Daoy (cell line): ENCODE results near the gene METTL25. TPM values are rescaled to one million over a fixed set of nuclear protein-coding genes. Genes with fewer than 3 reads are reported as not detected.
A peak's percentile ranks its signal among the peaks of the same experiment; 100 is the strongest.
"Not testable (repeated sequence)": the region's sequence is repeated elsewhere in the genome, so short reads cannot be mapped to it uniquely, and the experiment has no call there.

Source experiments
- DNase-seq: peaks from one replicate; pipeline ENCODE4 v3.0.0-alpha.2; 2015; ENCODE audit warnings: low read depth
- total RNA-seq: library from RNA; depleted of rRNA; stranded (reverse); fragments of >200 nt; shearing (Covaris generic); gene quantifications from 2 replicates; pipeline ENCODE4 v1.2.3, GENCODE V29; 2014; rRNA removed

Gene METTL25, protein sequence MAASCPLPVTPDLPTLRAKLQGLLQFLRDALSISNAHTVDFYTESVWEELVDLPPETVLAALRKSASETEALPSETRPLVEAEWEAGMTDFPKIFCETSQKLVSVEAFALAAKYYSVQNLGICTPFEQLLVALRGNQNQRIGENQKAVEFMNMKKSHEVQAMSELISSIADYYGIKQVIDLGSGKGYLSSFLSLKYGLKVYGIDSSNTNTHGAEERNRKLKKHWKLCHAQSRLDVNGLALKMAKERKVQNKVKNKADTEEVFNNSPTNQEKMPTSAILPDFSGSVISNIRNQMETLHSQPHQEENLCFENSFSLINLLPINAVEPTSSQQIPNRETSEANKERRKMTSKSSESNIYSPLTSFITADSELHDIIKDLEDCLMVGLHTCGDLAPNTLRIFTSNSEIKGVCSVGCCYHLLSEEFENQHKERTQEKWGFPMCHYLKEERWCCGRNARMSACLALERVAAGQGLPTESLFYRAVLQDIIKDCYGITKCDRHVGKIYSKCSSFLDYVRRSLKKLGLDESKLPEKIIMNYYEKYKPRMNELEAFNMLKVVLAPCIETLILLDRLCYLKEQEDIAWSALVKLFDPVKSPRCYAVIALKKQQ
- 9.7 and 12.1 TPM in 2 replicates for total RNA-seq

DNA sequence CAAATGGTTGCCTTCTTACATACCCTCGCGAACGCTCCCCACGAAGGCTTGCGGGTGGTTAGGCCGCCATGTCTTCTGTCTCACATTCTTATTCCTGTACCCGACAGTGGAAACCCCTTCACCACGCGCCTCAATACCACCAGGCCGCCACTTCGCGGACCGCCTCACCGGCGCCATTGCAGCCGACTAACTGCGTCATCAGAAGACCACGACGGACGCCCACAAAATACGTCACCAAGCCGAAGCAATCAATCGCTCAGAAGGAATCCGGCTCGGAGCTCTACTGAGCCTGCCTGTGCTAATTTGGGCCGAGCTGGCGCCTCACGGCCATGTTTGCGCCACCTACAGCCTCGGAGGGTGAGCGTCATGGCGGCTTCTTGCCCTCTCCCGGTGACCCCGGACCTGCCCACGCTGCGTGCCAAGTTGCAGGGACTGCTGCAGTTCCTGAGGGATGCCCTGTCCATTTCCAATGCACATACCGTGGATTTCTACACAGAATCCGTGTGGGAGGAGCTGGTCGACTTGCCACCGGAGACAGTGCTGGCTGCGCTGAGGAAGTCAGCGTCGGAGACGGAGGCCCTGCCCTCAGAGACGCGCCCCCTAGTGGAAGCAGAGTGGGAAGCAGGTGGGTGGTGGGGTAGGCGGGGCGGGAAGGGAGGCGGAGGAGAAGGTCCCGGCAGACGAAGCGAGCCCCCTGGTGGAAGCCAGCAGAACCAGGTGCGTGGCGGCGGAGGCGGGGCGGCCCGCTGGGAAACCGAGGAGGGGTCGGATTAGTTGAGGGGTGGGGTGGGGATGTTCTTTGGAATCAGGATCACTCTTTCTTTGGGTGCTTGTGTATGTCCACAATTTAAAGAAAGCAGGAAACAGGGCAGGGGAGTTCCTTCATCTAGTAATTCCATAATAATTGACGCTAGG, at the start of gene METTL25, which contains the start of gene CCDC59:
METTL25 (plus strand) TSS at position 330 of the 915 bp plus-strand sequence; CDS start at position 367, 37 bp downstream.
CCDC59 (minus strand) TSS at position 188 of the 915 bp plus-strand sequence; CDS start at position 177, 11 bp downstream.
- DNase-seq, result peak; percentile 98

DNA sequence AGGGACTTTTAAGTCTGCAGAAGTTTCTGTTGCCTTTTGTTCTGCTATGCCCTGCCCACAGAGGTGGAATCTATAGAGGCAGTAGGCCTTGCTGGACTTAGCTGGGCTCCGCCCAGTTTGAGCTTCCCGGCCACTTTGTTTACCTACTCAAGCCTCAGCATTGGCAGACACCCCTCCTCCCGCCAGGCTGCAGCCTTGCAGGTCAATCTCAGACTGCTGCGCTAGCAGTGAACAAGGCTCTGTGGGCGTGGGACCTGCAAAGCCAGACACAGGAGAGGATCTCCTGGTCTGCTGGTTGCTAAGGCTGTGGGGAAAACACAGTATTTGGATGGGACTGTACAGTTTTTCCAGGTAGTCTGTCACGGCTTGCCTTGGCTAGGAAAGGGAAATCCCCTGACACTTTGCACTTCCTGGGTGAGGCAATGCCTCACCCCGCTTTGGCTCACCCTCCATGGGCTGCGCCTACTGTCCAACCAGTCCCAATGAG, 43.9 kb upstream of the METTL25 start:
- DNase-seq, result no peak

DNA sequence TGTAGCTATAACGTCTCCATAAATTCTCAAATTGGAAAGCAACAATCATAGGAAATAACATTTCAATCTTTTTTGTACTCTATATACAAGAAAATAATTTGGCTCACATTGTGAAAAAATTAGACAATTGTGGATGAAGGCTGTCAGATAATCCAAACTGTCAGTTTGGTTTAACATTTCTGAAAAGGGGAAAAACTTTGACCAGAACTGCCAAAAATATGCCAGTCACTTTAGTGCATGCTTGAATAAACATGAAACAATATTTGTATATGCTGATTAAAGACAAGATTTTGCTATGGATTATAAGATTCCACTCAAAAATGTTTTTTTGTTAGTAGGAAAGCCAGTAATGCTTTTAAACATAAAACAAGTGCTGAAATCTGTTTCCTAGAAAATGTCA, 39.1 kb upstream of the METTL25 start:
- no peak for DNase-seq

DNA sequence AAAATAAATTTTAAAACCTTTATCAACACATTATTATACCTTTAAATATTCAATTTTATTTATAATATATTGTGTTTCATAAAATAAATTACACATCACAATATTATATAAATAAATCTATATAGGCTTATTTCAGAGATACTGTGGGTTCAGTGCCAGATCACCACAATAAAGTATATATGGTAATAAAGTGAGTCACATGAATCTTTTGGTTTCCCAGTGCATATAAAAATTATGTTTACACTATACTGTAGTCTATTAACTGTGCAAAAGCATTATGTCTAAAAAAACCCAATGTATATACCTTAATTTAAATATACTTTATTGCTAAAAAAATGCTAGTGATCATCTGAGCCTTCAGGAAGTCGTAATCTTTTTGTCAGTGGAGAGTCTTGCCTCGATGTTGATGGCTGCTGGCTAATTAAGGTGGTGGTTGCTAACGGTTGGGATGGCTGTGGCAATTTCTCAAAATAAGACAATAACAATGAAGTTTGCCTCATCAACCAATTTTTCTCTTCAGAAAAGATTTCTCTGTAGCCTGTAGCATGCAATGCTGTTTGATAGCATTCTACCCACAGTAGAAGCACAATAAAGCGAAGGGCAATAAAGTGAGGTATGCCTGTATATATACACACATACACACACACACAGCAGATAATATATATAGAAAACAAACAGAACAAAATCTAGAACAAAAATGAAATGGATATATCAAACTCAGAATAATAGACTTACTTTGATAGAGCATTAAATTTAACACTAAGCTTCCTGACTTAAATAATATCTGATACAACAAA, 32.6 kb upstream of the METTL25 start:
- DNase-seq, result no peak

DNA sequence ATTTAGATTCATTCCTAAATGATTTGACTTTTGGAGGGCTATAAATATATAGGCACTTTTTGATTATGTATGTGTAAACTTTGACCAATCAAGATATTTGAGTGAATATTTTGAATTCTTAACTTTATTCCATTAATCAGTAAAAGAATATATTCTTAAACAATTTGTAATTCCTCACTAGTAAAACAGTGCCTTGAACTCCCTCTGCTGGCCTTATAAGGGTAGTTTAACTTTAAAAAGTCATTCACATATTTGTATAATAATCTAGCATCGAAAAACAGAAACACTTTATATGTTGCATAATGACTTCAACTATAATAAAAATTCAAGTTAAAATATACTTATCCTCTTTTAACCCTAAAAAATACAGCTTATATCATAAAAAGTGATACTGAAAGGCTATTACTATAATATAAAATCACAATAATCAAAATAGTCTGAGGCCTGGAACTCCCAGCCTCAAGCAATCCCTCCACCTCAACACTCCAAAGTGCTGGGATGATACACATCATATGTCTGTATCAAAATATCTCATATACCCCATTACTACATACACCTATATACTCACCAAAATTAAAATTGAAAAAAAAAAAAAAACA, 31.3 kb upstream of the METTL25 start:
- no peak for DNase-seq

DNA sequence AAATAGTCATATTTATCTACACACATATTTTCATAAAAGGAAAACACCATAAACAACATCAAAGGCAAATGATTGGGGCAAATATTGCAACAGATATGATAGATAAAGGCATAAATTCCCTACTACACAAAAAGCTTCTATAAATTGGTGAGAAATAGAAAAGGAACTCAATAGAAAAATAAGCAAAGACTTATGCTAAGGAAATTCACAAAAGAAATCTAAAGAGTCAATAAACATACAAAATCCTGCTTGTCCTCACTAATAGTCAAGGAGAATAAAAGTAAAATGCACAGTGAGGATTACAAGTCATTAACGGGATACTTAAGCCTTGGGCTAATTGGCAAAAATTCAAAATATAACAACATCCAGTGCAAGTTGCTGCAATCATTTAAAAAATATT, 30.5 kb upstream of the METTL25 start:
- DNase-seq, result no peak

DNA sequence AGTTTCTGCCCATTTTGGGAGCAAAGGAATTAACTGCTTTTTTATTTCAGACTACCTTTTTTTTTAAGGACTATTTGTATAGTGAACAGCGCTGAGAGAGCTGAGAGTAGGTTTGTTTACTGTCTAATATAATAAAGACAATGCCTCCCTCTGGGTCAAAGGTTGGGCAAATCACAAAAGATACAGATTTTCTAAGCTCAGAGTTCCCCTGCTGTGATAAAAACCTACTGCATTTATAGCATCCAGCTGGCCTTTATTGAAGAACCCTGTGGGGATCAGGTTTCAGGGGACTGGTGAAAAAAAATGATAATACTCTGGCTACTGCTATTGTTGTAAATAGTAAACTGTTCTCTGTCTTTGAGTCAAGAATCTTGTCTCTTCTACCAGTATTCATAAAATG, 28.8 kb upstream of the METTL25 start:
- no peak for DNase-seq

DNA sequence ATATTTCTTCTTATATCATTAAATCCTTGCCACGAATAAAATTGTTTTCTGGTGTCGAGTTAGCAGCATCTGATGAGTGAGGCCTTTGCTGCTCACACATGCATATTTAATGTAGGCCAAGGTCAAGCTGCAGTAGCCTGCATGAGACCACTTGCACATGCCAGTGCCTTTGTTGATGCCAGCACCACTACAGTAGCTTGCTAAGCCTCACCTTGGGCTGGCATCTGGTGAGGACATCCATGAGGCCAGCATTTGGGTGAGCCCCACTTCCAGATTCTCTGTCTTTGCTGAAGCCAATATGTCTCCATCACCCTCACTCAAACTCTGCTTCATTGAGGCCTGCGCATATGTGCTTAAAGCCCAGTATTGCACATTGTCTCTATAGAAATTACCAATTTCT, 8.2 kb upstream of the METTL25 start:
- DNase-seq, result no peak

DNA sequence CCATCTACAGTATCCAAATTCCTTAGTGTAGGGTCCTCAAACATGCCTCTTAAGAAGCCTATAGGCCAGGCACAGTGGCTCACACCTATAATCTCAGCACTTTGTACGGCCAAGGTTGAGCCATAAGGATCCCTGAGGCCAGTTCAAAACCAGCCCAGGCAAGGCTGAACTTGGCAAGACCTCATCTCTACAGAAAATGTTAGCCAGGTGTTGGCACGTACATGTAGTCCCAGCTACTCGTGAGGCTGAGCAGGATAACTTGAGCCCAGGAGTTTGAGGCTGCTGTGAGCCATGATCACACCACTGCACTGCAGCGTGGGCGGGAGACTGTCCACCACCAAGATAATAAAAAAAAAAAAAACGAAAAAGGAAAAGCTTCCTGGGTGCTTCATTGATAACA, 6.9 kb upstream of the METTL25 start:
- DNase-seq, result no peak

DNA sequence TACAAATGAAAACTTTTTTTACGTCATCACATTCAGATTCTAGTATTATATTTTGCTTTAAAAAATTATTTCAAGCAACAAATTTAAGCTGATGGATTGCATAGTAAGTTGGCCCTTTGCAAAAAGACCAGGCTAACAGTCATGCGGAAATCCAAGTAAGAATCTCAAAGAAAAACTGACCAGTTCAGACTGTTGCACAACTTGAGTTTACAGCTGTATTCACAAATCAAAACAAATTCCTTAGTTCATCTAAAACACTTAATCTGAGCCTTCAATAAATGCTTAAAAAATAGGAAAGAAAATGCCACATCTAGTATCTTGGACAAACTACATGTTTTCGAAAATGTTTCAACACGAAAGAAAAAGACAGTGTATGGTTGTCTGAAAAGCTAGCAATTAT, 989 bp upstream of the METTL25 start:
- no peak for DNase-seq

DNA sequence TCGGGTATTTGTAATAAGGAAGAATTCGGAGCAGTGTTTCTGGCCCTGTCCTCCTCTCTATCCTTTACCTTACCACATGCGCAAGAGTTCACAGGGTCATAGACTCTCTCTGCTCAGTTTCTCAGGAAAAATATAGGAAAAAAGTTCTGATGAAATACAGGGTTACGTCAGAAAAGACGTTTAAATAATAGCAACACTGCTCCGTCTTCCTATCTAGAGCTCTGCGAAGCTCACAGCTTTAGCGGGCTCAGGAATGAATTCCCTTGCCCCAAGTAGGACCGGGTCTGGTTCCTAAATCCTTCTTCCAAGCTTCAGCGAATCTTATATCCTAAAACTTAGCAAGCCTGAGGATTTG, 507 bp upstream of the METTL25 start:
- DNase-seq, result no peak

DNA sequence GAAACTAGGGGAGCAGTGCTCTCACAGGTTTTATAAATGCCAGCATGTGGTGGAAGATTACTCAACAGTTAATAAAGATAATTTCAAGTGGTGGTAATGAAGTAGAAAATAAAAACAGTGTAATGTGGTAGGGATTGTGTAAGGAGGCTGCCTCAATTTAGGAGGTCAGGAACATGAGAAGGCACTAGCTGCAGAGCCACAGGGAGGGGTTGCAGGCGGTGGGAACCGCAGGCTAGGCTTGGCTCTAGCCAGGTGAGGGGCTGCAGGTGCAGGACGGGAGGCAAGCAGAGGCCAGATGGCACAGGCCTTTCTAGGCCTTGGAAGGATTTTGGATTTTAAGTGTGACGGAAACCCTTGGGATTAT, 768 bp downstream of the METTL25 start:
- no peak for DNase-seq

DNA sequence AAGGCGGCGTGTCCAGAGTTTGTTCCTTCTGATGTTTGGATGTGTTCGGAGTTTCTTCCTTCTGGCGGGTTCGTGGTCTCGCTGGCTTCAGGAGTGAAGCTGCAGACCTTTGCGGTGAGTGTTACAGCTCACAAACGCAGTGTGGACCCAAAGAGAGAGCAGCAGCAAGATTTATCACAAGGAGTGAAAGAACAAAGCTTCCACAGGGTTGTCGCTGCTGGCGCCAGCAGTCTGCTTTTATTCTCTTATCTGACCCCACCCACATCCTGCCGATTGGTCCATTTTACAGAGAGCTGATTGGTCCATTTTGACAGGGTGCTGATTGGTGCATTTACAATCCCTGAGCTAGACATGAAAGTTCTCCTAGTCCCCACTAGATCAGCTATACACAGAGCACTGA, 2.5 kb downstream of the METTL25 start:
- not testable (repeated sequence) for DNase-seq

DNA sequence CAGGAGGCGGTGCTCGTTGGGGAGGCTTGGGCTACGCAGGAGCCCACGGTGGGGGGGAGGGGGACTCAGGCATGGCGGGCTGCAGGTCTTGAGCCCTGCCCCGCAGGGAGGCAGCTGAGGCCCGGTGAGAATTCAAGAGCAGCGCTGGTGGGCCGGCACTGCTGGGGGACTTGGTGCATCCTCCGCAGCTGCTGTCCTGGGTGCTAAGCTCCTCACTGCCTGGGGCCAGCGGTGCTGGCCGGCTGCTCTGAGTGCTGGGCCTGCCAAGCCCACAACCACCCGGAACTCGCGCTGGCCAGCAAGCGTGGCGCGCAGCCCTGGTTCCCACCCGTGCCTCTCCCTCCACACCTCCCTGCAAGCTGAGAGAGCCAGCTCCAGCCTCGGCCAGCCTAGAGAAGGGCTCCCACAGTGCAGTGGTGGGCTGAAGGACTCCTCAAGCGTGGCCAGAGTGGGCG, 3.2 kb downstream of the METTL25 start:
- DNase-seq, result no peak

DNA sequence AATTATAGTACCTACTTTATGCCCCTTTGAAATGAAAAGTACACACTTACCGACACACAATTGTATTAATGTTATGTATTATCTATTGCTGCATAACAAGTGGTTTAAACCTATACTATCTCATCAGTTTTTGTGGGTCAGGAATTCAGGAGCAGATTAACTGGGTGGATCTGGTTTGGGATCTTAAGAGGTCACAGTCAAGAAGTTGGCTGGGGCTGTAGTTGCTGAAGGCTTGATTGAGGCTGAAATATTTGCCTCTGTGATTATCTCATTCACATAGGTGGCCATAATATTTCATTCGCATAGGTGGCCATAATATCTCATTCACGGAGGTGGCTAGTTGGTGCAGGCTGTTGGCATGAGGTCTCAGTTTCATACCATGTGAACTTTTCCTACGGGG, 5.7 kb downstream of the METTL25 start:
- DNase-seq, result no peak

DNA sequence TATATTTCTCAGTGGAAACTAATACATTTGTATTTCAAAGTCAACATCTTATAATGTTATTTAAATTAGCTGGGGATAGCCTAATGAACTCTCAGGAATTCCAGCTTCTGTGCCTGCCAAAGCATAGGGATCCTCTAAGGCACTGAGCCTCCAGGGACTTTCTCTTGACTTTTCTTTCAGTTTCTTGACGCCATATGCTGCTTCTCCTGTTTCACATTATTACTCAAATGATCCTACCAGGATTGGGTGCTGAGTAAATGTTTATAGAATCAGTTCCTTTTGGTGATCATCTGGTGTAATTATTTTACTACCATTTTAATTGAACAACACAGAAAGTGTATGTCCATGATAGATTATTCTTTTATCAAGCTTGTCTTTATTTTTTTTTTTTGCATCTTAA, 7.9 kb downstream of the METTL25 start:
- no peak for DNase-seq

DNA sequence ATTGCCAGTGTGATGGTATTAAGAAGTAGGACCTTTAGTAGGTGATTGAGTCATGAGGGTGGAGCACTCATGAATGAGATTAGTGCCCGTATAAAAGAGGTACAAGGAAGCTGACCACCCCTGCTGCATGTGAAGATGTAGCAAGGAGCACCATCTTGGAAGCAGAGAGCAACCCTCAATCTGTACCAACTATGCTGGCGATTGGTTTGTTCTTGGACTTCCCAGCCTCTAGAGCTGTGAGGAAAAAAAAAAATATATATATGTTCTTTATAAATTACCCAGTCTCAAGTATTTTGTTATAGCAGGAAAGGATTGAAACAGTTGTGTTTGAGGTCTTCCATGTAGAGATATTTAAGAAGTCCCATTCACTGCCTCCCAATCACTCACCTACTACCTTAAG, 16.9 kb downstream of the METTL25 start:
- DNase-seq, result no peak

DNA sequence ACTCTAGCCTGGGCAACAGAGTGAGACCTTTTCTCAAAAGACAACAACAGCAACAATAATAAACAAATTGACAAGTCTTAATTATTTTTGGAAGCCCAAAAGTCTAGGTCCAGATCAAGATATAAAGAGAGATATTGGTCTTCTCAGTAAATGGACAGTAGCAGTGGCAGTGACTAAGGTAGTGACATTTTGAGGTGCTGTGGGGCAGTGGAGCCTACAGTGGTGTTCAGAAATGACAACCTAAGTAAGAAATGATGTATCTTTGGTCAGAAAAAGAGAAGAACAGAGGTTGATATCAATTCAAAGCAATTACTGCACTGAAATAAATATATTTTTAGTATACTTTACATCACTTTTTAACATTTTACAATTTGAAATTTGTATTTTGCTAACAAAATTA, 20.7 kb downstream of the METTL25 start:
- no peak for DNase-seq

DNA sequence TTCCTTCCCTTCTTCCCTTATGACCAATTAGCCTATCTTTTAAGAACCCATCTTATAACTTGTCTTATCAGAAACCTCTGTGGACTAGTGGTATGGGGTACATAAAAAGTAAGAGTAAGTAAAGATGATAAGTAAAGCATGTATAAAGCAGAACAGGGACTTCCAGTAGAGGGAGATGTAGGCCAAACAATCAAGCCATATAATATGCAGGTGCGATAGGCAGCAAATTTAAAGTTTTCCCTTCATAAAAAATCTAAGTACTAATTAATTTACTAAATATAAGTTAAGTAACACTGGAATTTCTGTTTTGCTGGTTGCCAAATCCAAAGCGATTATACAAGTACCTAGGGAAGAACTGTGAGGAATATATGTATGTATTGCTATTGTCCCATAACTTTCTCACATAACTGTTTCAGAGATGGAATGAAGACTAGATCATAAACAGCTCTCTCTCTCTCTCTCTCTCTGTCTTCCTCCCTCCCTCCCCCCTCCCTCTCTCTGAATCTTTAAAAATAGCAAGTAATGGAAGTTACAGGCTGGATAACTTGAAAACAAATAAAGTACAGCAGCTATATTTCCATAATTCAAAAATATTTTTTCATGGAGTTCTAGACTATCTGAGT, 25.7 kb downstream of the METTL25 start:
- DNase-seq, result no peak

DNA sequence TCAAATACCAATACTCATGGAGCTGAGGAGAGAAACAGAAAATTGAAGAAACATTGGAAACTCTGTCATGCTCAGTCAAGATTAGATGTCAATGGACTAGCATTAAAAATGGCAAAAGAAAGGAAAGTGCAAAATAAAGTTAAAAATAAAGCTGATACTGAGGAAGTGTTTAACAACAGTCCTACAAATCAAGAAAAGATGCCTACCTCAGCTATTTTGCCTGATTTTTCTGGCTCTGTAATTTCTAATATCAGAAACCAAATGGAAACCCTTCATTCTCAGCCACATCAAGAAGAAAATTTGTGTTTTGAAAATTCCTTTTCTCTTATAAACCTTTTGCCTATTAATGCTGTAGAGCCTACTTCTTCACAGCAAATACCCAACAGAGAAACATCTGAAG, 40.5 kb downstream of the METTL25 start:
- DNase-seq, result no peak
